CD1c-positive myeloid dendritic cell (primary cell): Measurements from ENCODE around the gene NME3.

Experiments
- DNase-seq: peaks from one replicate; pipeline ENCODE4 v3.0.0-alpha.2; 2016; ENCODE audit errors: extremely low spot score

NME3 gene

DNA sequence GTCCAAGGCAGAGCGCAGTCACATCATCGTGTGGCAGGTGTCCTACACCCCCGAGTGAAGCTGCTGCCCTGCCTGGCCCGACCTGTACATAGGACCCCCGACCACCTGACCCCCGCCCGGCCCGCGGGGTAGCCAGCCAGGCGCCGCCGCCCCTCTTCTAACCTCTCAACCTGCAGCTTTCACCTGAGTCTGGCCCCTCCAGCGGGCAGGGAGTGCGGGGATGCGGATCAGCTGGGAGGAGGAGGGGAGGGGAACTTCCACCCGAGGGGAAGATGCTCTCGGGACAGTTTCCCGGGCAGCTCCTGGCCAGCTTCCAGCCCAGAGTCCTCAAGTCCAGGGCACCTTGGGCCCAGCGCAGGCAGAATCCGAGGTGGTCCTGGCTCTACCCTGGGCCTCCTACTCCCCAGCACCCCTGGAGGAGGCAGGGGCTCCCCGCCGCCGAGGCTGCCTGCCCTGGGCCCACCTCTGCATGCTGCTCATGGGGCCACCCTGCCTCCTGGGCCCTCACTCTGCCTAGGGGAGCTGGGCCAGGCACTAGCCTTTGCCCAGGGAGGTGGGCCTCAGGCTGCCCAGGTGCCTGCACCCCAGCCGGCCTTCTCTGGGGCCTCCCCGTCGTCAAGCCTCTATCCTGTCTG, 2.5 kb downstream of the NME3 start:
- DNase-seq: no peak

DNA sequence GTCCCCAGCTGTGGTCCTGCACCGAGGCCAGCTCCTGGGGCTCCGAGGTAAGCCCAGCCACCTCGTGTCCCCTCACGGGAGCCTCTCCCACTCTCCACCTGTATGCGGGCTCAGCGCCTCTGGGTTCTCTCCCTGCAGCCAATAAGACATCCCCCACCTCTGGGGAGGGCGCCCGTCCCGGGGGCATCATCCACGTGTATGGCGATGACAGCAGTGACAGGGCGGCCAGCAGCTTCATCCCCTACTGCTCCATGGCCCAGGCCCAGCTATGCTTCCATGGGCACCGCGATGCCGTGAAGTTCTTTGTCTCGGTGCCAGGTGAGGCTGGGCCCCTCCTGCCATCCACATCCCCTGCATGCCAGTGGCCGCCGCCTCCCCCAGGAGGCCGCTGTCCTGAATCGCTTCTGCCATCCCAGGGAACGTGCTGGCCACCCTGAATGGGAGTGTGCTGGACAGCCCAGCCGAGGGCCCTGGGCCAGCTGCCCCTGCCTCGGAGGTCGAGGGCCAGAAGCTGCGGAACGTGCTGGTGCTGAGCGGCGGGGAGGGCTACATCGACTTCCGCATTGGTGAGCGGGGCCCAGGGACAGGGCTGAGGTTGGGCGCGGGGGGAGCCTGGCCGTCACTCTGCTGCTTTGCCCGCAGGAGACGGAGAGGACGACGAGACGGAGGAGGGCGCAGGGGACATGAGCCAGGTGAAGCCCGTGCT, 3.1 kb downstream of the NME3 start:
- no peak for DNase-seq

DNA sequence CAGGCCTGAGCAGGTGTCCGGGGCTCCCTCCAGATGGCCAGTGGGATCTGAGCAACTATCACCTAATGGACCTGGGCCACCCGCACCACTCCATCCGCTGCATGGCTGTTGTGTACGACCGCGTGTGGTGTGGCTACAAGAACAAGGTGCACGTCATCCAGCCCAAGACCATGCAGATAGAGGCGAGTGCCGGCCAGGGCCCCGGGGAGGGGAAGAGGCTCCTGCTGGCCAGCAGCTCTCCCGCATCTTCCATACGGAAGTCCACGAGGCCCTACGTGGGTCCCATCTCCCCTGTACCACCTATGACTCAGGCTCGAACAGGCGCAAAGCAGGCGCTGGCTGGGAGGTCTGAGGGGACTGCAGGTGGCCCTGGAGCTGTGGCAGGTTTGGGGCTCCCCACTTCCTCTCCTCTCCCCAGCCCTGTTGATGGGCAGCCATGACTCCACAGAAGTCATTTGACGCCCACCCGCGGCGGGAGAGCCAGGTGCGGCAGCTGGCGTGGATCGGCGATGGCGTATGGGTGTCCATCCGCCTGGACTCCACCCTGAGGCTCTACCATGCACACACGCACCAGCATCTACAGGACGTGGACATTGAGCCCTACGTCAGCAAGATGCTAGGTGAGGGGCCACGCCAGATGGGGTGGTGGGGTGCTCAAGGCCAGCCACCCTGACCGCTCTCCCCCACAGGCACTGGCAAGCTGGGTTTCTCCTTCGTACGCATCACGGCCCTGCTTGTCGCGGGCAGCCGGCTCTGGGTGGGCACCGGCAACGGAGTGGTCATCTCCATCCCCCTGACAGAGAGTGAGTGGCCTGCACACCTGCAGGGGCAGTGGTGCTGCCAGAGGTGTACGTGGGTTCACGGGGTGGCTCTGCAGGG, 4.0 kb downstream of the NME3 start:
- DNase-seq: no peak

DNA sequence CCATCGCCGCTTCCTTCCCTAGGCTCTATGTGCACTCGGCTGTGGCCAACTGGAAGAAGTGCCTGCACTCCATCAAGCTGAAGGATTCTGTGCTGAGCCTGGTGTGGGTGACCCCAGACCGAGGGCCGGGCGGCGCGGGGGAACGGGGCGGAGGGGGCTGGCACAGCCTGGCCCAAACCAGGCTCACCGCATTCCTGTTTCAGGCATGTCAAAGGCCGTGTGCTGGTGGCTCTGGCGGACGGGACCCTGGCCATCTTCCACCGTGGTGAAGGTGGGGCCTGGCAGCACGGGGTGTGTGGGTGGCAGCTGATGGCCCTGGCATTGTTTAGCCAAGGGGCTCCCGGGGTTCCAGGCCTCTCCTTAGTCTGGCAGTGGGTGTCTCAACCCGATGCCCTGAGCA, 4.6 kb downstream of the NME3 start:
- DNase-seq: no peak

DNA sequence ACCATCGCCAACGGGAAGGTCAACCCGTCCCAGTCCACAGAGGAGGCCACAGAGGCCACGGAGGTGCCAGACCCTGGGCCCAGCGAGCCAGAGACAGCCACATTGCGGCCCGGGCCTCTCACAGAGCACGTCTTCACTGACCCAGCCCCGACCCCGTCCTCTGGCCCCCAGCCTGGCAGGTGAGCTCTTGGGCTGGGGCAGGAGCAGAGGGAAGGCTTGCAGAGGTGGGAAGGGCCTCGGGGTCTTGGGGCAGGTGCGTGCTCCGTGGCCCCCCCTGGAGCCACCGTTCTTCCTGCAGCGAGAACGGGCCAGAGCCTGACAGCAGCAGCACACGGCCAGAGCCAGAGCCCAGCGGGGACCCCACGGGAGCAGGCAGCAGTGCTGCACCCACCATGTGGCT, 5.1 kb downstream of the NME3 start:
- DNase-seq: no peak

DNA sequence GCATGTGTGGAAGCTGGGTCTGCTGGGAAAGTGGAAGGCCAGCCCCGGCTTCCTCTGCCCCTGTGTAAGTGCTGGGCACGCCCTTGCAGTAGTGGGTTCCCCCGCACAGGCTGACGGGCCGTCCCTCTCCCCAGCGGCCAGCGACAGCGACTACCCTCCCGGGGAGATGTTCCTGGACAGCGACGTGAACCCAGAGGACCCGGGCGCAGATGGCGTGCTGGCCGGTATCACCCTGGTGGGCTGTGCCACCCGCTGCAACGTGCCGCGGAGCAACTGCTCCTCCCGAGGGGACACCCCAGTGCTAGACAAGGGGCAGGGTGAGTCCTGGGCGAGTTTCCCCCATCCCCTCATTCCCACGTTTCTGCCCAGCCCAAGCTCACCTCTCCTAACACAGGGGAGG, 5.5 kb downstream of the NME3 start:
- DNase-seq: no peak

DNA sequence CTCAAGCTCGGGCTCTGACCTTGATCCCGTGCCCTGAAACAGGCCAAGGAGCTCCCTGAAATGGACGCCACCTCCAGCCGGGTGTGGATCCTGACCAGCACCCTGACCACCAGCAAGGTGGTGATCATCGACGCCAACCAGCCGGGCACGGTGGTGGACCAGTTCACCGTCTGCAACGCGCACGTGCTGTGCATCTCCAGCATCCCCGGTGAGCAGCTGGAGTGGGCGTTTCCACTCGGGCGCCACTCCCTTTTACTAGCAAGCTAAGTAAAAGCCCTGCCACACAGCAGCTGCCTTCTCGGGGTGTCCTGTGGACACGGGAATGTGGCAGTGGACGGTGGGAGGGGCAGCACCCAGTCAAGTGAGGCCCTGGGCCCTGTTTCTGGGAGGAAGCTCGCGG, 6.4 kb downstream of the NME3 start:
- DNase-seq: no peak

DNA sequence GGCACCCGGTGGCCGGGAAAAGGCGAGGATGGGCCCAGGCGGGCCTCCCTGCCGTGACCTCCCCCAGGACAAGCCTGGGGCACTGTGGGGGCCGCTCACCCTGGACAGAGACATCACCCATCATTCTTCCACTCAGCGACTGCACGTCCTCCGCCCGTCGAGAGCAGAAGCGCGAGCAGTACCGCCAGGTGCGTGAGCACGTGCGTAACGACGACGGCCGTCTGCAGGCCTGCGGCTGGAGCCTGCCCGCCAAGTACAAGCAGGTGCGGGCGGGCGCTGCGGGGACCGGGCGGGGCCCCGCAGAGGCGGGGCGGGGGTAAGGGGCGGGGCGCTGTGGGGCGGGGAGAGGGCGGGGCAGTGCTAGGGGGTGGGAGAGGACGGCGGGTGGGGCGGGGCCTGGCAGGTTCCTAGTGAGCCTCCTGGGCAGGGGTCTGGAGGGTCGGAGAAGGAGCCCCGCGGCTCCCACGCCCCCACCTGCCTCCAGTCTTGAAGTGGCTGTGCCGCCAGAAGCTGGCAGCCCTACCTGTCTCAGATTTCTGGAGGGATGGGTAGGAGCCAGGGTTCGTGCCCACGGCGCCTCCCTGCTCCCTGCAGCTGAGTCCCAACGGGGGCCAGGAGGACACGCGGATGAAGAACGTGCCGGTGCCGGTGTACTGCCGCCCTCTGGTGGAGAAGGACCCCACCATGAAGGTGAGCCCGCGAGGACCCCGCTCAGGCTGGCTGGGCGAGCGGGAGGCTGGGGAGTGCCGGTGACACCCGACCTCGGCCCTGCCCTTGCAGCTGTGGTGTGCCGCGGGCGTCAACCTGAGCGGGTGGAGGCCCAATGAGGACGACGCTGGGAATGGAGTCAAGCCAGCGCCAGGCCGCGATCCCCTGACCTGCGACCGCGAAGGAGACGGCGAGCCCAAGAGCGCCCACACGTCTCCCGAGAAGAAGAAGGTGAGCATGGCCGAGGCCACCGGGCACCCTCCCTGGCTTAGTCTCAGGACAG, 7.5 kb downstream of the NME3 start:
- DNase-seq: no peak

DNA sequence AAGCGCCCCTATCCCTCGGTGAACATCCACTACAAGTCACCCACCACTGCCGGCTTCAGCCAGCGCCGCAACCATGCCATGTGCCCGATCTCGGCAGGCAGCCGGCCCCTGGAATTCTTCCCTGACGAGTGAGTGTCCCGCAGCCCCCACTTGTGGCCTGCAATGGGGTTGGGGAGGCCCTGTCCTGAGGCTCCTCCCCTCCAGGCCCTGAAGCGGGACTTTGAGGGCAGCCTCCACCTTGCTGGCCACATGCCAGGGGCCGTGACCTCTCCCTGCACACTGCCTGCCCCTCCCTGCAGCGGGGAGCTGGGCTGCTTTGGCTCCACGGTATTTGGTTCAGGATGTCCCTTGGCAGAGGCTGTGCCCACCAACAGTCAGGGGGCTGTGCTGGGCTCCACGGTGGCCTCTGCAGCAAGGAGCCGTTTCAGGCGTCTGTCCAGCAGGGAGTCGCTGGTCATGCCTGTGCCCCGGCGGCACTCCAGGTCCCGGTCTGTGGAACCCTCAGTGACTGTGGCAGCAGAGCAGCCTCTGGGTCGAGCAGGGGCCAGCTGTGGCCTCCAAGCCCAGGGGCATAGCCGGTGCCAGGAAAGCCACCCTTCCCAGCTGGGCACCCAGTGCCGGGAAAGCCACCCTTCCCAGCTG, 8.3 kb downstream of the NME3 start:
- no peak for DNase-seq

DNA sequence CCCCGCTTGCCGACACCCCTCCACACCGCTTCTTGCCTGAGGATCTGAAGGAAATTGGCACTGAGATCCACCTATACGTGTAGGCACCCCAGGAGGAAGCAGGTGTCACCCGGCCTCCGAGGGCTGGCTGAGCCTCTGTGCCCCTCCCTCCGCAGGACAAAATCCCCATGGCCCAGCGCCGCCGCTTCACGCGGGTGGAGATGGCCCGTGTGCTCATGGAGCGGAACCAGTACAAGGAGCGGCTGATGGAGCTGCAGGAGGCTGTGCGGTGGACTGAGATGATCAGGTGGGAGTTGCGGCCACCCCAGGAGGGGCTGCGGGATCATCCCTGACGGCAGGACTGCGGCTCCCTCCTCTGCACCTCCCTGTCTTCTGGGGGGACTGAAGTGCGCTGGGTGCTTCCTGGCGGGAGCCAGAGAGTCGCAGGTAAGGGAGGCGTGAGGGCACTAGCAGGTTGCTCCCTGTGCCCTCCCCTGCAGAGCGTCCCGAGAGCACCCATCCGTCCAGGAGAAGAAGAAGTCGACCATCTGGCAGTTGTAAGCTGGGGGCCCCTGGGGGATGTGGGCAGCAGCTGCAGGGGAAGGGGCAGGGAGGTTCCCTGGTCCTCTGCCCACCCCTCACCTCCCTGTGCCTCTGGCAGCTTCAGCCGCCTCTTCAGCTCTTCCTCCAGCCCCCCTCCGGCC, 9.0 kb downstream of the NME3 start:
- DNase-seq: no peak

DNA sequence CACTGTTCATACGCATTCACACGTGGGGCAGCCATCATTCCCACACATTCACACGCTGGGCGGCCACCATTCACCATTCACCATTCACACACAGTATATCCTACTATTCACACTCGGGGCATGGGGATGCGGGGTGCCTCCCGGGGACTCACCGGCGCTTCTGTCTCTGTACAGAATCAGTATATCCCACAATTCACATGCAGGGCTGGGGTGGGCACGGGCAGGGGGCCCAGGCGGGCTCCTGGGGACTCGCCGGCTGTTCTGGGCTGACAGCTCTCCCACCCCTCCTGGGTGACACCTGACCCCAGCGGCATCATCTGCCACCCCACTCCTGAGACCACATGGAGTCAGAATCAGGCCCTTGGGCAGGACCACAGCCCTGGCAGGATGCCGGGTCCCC, 9.6 kb downstream of the NME3 start:
- DNase-seq: no peak

DNA sequence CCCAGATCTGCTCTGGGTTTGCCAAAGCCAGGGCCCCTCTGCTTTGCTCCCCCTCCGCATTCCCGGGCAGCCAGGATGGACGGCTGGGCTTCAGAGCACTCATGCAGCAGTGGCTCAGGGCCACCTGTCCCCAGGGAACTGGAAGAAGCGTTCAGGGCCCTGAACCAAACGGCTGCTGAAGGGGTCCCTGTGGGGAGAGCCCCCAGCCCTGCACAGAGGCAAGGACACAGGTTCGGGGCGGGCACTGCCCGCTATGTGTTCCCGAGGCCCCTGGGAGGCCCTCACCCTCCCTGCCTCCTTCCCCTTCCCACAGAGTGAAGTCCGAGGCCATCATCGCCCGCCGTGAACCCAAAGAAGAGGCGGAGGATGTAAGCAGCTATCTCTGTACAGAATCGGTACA, 10.4 kb downstream of the NME3 start:
- no peak for DNase-seq

DNA sequence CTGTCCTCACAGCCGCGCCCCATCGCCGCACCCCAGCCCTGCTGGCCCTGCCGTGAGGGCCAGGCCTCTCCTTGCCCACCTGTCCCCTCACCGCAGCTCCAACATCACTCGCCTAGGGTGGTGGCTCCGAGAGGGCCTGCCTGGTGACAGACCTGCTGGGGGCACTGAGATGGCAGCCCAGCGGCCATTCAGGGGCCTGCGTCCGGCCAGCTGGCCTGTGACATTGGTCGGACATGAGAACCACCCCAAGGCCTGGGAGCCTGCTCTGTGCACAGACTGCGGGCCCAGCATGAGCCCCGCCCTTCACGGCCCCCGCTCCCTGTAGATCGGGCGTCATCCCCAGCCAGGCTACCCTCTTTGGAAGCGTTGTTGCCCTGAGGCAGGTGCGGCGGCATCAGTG, 11.8 kb downstream of the NME3 start:
- no peak for DNase-seq

DNA sequence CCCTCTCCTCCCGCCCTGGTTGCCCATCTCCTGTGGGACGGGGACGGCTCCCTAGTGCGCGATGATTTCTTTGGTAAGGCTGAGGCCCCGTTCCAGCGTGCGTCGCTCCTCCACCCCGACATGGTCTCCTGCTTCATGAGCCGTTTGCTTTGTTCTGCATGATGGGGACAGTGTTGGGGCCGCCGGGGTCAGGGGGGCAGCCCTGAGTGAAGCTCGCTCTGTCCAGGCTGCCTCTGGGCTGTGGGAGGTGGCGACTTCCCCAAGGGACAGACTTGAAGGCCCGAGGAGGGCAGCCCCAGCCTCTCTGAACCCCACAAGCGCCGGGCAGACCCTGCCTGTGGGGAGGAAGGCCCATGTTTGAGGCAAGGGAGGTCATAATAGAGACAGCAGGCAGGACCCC, 12.4 kb downstream of the NME3 start:
- no peak for DNase-seq

DNA sequence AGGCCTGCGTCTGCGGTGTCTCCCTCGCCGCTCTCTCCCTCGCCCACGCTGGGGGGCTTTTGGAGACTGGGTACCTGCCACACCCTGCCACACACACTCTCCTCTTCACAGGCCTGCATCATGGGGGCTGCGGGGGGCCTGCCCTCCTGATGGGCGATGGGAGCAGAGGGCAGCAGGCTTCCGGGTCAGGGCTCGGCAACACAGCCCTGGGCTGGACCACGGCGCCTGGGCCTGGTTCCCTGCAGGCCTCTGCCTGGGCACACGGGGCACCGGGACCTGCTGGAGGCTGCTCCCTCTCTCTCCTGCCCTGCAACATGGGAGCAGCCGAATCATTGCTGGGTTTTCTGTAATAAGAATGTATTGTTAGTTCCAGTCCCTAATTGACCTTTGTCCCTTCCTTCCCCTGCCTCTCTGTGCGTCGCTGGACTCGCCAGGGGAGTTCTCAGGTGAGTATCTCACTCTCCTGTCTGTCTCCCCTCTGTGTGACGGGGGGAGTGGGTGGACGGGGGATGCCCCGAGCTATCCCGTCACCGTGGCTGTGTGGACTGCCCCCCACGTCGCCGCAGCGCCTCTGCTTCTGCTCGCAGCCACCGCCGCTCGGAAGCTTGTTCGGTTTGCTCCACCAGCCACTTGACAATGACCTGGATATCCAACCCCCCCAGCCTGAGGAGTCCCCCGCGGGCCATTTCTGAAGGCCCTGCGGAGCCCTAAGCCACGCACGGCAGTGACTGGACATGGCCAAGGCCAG, 13.5 kb downstream of the NME3 start:
- no peak for DNase-seq

DNA sequence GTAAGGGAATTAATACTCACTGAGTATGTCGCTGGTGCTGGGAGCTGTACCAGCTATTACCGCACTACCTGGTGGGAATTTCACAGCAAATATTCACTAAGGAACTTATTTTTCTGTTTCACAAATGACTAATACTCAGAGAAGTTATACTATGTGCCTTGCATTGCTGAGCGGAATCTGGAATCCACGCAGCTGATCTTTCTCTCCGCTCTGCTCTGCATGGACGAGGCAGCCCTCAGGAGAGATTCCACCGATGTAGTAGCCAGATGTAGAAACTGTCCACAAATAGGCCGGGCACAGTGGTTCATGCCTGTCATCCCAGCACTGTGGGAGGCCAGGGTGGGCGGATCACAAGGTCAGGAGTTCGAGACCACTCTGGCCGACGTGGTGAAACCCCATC, 17.1 kb downstream of the NME3 start:
- no peak for DNase-seq

DNA sequence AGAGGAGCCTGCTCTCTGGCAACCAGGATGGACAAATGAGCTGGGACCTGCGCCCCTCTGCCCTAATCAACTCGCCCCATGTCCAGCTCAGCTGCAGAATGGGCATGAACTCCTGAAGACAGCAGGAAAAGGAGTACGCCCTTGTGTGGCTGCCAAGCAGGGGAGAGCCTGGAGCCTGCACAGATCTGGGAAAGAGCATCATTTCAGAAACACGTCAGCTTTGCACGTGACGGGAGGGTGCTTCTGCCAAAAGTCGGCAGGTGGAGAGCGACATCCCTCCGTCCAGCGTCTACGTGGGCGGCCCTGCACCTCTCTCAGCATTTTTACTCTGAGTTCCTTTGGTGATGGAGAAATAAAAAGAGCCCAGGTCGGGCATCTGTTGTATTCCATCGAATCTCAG, 18.5 kb downstream of the NME3 start:
- no peak for DNase-seq

DNA sequence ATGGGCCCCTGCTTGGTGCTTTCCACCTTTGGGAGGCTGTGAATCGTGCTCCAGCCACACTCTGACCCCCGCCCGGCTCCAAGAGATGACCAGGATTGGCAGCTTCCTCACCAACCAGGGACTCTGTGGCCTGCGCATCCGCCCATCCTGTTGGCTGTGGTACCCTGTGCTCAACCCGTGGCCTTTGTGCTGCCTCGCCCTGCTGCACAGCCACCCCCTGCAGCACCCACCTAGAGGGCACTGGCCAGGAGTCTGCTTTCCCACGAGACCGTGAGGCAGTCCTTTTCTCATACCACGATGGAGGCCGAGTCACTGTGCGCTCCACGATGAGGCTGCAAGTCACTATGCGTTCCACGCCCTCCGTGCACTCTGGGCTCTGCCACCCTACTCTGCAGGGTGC, 19.4 kb downstream of the NME3 start:
- DNase-seq: no peak

DNA sequence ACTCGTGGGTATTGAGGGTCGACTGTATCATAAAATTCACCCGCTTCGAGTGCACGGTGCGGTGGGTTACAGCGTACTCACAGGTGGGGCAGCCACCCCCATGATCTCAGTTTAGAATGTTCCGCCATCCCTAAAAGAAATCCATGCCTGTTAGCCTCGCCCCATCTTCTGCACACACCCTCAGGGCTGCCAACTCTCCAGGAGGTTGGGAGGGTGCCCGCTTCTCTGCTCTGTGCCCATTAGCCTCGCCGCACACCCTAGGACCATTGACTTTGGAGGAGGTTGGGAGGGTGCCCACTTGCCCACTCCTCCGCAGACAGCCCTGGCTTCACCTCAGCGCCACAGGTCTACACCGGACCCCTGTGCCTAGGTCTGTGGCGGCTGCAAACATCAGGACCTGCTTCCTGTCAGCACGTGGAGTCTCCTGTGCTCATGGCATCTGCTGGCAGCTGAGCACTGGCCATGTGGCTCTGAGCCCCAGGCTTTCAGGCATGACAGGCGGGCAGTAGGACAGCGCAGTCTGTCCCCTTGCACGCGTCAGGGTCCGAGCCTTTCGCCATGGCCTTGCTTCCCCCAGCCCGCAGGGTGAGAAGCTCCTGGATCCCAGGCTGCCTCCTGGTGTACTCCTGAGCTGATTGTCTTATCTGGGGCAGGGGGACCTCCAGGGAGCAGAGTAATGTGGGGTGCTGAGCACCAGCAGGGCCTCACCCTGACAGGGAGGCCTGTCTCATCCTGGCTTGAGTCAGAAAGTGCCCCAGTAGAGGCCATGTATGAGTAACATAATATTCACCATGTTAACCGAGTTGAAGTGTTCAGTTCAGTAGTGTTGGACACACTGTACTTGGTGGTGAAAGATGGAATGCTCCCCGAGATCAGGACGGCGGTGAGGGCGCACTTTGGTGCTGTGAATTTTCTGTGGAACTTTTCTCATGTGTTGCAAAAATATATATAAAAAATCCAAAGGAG, 21.9 kb downstream of the NME3 start:
- no peak for DNase-seq
